SK-N-SH treated with all-trans-retinoic acid at 6 μM for 48 hours (cell line): ENCODE results near the gene SLC12A4.

Experiments used
- CSDC2 ChIP-seq: fragments of 250-450 bp; sonication (Bioruptor Pico); IDR thresholded peaks from 2 replicates; pipeline ENCODE4 v1.5.0; 2020; ENCODE audit warnings: mild to moderate bottlenecking, moderate library complexity
- TF ChIP-seq, protein P1 (sequence below): fragments of 250-450 bp; sonication (Bioruptor Pico); IDR thresholded peaks from 2 replicates; pipeline ENCODE4 v1.8.0; 2020; ENCODE audit warnings: mild to moderate bottlenecking, moderate library complexity, borderline replicate concordance
- TF ChIP-seq, protein P2 (sequence below): fragments of 250-450 bp; sonication (Bioruptor Pico); IDR thresholded peaks from 2 replicates; pipeline ENCODE4 v1.5.1; 2021; ENCODE audit warnings: mild to moderate bottlenecking, moderate library complexity

DNA sequence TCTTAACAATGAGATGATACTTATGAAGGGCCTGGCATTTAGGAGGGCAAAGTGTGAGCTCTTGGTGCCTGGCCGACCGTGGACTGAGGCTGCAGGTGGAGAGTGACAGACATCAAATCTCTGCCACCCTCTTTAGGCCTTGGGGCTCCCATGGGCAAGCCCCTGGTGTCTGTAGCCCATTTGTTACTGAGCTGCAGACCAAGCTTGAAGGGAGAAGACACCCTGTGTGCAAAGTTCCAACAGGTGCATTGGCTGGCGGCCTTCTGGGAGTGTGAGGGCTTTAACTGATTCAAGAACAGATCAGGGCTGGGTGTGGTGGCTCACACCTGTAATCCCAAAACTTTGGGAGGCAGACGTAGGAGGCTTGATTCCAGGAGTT is 36.0 kb downstream of the SLC12A4 start:
- TF ChIP-seq, protein P1, sequence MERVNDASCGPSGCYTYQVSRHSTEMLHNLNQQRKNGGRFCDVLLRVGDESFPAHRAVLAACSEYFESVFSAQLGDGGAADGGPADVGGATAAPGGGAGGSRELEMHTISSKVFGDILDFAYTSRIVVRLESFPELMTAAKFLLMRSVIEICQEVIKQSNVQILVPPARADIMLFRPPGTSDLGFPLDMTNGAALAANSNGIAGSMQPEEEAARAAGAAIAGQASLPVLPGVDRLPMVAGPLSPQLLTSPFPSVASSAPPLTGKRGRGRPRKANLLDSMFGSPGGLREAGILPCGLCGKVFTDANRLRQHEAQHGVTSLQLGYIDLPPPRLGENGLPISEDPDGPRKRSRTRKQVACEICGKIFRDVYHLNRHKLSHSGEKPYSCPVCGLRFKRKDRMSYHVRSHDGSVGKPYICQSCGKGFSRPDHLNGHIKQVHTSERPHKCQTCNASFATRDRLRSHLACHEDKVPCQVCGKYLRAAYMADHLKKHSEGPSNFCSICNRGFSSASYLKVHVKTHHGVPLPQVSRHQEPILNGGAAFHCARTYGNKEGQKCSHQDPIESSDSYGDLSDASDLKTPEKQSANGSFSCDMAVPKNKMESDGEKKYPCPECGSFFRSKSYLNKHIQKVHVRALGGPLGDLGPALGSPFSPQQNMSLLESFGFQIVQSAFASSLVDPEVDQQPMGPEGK (CRISPR knock-in tag): no peak
- TF ChIP-seq, protein P2, sequence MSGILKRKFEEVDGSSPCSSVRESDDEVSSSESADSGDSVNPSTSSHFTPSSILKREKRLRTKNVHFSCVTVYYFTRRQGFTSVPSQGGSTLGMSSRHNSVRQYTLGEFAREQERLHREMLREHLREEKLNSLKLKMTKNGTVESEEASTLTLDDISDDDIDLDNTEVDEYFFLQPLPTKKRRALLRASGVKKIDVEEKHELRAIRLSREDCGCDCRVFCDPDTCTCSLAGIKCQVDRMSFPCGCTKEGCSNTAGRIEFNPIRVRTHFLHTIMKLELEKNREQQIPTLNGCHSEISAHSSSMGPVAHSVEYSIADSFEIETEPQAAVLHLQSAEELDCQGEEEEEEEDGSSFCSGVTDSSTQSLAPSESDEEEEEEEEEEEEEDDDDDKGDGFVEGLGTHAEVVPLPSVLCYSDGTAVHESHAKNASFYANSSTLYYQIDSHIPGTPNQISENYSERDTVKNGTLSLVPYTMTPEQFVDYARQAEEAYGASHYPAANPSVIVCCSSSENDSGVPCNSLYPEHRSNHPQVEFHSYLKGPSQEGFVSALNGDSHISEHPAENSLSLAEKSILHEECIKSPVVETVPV (CRISPR knock-in tag): no peak
- no peak for TF ChIP-seq CSDC2
